Retina (tissue), 1 donor: Measurements from ENCODE around the gene MRNIP.
"Not testable (repeated sequence)": the region's sequence is repeated elsewhere in the genome, so short reads cannot be mapped to it uniquely, and the experiment has no call there.

Experiments used
- DNase-seq: peaks from one replicate; pipeline ENCODE4 v3.0.0-alpha.2; 2016

MRNIP gene

DNA sequence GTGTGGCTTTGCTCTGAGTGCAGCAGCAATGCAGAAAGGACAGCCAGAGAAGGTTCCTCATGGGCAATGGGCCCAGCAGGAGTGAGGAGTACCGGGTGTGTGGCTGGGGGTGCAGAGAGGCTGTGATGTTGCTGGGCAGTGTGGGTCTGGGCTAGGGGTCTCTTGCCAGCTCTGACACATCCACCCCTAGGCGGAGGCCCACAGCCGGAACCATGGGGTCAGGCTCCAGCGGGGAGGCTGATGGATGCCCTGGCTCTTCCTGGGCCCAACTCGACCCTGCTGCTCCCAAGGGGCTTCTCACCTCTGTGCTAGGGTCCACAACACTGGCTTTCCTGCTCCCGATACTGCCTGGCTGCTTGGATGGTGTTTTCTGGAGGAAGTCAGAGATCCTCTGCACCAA is 29.2 kb upstream of the MRNIP start:
- no peak for DNase-seq

DNA sequence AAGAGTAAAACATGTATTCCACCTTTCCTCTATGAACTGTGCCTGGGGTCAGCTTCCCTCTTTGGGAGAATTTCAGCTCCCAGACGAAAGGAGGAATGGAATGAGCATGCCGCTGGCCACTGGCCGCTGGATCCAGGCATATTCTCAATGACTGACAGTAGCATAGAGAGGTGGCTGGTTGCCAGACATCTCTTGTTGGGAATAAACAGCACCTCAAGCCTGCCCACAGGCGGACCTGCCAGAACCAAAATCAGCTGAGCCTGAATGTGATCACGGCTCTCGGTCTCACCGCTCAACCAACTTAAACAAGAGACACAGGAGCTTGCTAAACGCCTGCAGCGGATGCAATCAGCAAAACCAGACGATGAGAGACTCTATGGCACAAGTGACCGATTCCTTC is 28.5 kb upstream of the MRNIP start:
- DNase-seq, result no peak

DNA sequence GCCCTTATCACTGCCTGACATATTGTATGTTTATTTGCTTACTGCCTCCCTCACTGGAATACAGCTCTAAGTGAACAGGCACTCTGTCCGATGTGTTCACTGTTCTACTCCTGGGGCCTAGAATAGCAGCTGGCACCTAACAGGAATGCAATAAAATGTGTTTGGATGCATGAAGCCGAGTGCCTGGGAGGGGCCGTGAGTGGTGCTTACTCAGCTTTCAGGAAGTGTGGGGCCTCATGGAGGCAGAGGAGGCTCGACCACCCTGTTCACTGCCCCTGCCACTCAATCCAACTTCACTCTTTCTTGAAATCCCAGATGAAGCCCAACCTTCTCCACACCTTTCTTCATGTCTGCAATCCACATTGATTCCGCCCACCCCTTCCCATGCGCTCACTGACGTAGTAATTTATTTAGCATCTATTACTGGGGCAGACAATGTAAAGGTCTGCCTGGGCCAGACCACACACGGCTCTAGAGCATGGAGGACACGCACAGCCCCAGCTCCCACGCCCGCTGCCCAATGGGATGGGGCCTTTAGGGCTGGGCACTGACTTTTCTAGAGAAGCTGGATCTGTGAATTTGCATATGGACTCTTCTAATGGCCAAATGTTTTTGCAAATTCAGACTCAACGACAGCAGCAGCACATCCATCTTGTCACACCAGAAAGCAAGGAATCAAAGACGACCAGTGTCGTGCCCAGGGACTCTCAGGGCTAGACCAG is 27.7 kb upstream of the MRNIP start:
- DNase-seq, result no peak

DNA sequence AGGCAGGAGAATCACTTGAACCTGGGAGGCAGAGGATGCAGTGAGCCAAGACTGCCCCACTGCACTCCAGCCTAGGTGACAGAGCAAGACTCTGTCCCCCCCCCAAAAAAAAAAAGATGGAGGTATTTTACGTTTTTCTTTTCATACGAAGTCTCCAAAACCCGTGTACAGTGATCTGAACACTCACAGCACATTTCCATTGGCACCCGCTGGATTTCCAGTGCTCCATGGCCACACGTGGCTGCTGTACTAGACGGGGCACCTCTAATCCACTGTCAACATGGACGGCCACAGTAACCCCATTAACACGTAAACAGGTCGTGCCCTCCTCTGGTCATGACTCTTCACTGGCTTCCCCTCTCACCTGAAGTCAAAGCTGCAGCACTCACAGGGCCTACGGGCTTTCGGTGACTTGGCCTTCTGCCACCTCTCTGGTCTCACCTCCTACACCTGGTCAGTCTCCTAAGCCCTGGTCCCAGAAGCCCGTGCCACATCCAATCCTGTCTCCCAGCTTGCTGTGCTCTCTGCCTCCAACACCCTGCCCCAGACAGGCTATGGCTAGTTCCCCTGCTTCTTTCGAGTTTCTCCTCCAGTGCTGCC is 27.0 kb upstream of the MRNIP start:
- DNase-seq, result no peak

DNA sequence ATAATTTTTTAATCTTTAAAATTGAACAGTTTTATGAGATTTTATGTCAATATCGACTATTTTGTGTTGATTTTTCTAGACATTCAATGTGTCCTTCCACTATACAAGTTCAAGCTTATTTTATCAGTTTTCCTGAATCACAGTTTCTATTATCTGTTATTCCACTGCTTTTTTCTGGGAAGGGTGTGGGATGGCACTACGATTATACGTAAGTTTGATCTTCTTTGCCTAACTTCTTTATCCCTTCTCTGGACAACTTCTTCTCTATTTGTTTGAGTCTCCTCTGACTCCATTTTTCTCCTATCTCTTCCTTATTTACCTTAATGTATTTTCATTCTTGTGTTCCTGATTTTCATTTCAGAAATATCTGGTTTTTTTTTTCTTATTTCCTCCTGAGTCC is 24.5 kb upstream of the MRNIP start:
- no peak for DNase-seq

DNA sequence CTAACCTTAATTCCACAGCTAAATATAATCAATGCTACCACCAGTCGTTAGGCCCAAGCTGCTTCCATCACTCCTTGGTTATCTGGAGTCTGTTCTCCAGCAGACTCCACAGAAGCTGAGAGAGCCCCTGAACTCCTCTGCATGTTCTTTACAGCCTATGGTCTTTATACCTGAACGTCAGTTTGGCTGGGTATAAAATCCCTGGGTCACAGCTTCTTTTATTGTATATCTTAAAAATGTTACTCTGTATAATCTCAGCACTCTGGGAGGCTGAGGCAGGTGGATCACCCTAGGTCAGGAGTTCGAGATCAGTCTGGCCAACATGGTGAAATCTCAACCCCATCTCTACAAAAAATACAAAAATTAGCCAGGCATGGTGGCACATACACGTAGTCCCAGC is 23.7 kb upstream of the MRNIP start:
- DNase-seq, result no peak

DNA sequence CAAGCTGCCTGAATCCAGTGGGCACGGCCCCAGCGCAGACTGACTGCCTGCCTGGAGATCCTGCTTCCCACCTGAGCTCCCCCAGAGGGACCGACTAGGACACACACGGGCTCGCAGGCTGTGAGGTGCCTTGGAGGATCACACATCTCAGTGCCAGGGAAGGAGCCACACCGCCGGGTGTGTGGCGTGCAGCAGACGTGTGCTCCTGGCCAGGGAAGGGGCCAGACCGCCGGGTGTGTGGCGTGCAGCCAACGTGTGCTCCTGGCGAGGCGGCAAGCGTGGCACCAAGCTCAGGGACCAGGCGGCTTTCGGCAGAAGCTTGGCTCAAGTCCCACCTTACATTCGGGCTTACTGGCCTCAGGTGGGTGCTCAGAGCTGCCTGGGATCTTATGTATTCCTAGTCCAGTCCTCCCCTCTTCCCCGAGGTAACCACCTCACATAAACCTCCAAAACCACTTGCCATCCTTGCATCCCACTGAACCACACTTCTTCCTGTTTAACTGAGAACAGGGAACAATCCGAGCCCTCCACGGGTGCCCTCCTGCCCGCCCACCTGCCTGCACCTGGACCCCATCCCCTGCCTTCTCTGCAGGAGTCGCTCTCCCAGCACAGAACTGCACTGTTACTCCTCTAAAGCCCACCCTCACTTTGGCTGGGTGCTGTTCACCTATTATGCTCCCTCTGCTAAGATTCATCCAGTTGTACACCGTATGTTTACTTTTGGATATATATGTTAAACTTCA is 22.4 kb upstream of the MRNIP start:
- DNase-seq, result no peak

DNA sequence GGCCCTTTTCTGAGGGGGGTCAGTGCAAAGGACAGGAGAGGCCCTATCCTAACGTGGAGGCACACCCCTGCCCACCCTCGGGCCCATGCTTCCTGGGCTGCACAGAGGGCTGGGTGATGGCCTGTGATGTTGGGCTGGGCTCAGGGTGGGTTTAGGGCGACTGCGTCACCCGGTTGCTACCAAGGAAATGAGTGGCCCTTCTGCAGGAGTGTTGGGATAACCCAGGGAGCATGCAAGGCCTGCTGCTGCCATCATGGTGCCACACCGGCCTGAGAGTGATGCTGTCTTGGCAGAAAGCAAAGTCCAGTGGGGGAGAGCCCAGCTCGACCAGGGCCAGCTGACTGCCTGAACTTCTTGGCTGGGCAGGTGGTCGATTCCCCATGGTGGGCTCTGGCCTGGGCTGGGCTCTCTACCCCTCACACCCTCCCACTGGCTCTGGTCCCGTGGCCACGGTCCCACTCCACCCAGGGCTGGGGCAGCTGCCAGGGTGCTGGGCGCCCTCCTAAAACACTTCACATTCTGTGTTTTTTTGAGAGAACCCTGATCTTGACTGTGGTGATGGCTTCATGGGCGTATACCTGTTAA is 21.5 kb upstream of the MRNIP start:
- no peak for DNase-seq

DNA sequence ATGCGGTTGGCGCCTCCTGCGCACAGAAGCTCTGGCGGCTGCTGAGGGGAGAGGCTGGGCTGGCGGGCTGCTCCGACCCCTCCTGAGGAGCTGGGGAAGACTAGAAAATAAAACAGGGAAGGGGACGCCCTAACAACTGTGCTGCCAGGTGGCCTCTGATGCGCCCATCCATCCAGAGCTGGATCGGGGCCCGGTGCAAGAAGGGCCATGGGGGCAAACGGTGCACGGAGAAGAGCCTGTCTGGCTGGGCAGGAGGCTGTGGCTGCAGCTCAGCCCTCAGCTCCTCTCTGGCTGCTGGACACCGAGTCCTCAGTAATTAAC is 21.0 kb upstream of the MRNIP start:
- no peak for DNase-seq

DNA sequence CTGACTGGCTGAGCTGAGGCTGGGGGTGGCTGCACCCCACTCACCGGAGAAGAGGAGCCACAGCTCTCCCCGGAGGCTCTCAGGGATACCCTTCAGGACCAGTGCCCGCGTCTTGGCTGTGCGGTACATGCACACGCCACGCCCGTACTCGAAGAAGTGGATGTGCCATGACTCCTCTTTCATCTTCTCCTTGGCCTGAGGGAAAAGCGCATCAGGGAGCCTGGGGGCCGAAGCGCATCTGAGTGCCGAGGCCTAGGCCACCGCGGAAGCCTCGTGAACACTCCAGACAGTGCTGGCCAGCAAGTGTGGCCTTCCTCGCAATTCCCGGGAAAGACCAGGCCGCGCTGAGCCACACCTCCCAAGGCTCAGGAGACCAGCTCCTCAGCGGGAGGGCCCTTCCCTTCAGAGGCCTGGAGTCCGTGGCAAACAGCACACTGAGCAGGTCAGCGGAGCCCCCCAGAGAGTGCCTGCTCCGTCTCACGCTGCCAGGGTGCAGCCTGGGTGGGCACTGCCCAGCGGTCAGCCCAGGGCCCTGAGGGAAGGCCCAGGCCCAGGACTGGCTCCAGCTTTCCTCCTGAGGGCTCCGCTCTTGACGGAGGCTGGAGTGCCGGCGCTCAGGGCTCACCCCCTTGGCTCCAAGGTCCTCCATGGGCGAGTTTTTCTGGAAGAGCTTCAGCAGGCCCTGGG is 20.5 kb upstream of the MRNIP start:
- DNase-seq, result no peak

DNA sequence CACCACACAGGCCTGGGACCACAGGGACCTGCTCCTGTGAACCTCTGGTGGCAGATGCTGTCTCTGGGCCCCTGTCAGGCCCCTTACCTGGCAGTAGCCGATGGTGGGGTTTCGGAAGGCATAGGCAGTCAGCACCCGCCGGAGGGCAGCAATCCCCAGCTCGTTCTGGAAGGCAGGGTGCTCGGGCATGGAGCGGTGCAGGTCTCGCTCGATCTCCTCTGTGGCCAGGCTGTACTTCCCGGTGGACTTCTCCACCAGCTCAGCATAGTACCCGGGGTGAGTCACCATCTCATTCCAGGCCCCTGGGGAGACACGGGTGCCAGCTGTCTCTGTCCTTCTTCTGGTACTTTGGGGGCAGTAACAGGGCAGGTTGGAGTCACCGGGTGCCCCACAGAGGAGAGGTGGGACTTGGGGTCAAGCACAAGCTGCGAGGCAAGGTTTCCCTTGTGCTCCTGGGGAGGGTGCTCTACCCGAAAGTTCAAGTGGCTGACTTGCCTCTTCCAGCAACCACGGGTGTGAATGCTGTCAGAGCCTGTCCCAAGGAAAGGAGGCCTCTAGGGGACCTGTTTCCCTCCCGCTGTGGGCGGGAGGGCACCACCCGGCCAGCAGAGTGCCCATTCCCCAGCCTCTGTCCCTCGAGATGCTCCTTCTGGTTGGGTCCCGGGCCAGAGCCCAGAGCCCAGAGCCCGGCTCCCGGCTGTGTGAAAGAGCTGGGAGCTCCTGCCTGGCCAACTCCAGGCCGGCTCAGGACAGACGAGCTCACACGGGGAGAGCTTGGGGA is 19.8 kb upstream of the MRNIP start:
- no peak for DNase-seq

DNA sequence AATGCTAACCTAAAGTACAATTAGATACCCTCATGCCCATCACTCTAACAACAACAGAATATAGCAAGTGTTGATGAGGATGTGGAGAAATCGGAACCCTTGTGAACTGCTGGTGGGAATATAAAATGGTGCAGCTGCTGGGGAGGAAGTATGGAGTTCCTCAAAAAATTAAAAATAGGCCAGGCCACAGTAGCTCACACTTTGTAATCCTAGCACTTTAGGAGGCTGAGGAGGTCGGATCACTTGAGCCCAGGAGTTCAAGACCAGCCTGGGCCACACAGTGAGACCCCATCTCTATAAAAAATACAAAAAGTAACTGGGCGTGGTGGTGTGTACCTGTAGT is 18.0 kb upstream of the MRNIP start:
- no peak for DNase-seq

DNA sequence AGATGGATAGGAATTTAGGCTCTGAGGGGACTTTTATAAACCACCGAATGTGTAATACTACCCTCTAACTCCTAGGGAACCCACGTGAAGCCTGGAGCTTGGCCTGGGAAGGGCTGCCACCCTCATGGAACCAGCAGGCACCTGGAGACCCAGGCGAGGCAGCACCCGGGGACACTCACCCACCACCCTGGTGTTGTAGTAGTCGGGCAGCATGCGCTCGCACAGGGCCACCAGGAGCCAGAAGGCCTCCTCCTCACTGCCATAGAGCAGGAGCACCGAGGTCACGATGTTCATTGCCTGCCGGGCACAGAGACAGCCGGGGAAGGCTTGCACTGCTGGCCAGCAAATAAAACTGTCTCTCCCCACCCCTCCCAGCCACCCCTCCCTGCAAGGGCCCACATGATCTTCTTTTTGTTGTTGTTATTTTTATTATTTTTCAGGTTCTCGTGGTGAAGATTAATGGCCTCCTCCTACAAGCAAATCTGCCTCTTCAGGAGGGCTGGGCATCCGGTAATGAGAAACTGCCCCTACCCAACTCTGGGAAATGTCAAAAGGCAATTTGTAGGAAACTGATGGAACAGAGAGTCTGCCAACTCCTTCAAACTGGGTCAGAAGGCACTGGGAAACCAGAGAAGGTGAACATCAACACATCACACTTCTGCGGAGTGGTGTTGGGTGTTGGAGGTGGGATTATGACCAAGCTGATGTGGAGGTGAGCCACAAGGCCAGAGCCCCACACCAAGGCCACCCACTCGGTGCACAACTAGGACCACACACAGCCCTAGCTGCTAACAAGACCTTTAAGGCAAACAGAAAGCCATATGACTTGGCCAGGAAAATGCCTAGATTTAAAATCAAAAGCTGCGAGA is 17.4 kb upstream of the MRNIP start:
- DNase-seq, result no peak

DNA sequence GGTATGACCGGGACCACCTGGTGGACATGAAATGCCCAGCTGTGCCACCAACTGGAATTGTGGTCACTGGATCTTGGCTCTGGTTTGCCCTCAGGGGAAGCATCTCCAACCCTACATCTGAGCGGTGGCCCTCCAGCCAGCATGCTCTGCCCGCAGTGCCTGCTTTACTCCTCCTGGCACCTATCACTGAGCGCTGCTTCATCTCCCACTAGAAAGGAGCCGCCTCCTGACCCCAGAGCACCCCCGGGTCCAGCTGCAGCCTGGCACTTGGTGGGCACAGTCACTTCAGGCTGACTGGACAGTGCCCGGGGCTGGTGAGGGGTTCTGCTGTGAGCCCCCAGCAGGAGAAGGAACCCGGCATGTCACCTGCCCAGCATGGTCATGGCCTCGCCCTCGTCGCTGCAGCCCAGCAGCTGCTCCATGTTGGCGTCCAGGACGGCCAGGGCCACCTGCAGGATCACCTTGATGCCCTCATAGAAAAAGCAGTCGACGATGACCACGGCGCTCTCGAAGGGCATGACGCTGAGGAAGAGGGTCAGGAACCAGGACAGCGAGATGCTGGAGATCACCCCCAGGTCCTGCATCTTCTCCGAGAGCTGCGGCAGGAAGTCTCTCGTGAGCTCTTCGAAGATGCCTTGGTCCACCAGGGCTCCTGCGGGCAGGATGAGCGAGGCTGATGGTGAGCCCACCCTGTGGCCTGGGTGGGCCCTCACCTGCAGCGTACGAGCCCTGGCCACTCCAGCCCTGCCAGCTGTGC is 16.1 kb upstream of the MRNIP start:
- no peak for DNase-seq

DNA sequence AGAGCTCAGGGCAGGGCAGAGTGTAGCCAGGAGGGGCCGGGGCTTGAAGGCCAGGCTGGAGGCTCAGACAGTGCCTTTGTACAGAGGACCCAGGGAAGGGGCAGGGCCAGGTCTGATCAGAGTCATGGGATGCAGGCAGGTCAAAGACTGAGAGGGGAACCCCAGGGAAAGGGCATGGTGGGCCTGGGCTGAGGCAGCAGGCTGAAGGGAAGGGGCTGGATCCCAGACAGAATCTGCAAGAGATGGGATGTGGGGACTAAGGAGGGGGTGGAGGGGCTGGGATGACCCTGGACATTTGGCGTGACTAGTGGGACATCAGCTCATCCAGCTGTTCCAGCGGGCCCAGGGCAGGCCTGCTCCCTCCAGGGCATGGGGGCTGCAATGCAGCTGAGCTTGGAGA is 15.5 kb upstream of the MRNIP start:
- DNase-seq, result no peak

DNA sequence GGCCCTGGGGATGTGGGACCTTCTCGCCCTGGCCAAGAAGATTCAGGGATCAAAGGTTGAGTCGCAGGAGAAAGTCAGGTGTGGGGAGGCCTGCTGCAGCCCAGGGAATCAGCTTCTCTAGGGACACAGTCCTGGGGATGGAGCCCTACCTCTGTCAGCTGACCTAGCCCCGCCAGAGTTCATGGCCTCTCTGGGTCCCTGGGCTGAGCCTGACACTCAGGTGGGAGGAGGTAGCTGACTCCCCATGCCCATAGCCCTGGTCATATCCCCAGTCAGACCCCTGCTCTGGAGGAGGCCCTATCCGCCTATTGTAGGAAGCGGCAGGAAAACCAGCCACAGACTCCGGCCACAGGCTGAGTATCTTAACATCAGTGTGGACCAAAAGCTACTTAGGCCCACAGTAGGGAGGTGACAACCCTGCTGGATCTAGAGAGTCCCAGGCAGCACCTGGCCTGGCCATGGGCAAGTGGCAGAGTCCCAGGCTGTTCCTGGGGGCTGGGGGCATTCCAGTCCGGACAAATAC is 15.0 kb upstream of the MRNIP start:
- no peak for DNase-seq

DNA sequence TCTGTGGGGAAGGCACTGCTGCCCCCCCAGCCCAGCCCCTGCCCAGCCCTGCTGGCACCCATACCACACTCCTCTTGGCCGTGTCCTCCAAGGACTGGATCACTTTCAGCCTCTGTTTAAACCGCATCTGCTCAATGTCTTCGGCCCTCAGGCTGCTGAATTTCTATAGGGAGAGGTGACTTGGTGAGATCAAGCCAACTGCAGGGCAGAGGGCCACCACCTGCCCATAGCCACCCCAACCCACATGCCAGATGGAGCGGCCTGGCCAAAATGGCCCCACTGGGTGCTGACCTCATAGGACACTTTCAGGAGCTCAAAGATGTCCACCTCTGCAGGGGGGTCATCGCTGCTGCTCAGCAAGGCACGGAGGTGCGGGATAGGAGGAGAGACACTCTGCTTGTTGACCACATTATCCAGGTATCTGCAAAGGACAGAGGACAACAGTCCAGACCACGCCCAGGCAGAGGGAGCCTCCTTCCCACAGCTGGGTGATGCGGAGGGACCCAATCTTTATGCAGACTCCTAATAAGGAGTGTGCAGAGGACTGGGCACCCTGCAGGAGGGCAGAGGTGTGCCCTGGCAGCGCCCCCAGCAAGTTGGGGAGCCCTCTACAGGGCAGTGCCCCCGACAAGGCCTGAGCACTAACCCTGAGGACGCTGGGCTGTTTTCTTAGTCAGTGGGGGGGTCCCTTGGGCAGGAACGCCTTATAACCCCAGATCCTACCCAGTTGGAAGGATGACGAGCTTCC is 14.4 kb upstream of the MRNIP start:
- DNase-seq, result no peak

DNA sequence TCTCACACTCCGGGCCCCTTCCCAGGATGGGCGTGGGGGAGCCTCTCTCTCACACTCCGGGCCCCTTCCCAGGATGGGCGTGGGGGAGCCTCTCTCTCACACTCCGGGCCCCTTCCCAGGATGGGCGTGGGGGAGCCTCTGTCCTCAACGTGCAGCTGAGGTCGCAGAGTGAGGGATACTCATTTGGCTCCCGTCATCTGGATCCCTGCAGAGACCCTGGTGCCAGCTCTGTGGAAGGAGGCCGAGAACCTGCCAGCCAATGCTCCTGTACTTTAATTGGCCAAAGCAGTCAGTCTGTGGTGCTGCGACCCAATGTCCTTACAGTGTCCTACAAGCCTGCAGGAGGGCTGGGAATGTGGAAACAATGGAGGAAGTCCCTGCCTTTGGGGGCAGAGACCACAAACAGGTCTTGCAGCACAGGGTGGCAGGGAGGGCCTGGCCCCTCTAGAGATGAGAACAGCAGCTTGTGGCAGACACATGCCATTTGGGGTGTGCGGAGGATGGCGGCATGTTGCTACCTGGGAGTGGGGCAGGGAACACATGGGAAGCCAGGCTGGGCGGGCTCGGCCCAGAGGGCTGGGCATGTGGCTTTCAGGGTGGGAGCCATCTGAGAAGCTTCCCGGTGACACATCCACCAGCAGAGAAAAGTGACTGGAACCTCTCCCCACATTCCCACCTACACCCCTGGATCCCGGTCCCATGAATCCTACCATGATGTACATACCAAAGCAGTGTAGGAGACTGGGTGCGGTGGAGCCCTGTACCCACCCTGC is 13.6 kb upstream of the MRNIP start:
- no peak for DNase-seq

DNA sequence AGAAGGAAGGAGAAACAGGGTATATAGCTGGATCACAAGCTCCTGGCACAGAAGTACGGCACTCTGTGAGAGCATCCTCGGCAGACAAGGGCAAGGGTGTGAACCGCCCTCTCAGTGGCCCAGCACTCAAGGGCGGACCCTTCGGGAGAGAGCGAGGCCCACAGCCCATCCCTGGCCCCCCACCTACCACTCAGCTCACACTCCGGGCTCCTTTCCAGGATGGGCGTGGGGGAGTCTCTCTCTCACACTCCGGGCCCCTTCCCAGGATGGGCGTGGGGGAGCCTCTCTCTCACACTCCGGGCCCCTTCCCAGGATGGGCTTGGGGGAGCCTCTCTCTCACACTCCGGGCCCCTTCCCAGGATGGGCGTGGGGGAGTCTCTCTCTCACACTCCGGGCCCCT is 12.9 kb upstream of the MRNIP start:
- DNase-seq, result not testable (repeated sequence)
